ENCODE data around the gene TRAPPC6A.

GRCh38 chr19:45147835-45148676, 30.0 kb downstream of the TRAPPC6A start:
- TF ChIP-seq CTCF (IDR thresholded peaks at IDR 0.05) (no peak), POLR2A (IDR thresholded peaks at IDR 0.05) (no peak)
